Measurements from ENCODE around the gene PRDM10. TPM values are rescaled to one million over a fixed set of nuclear protein-coding genes. Genes with fewer than 3 reads are reported as not detected.

The PRDM10 gene
- total and polyA plus RNA-seq, 2 donors (not counting 1 experiment from before 2014, with no cell fraction given): 2.5 to 2.9 TPM

DNA sequence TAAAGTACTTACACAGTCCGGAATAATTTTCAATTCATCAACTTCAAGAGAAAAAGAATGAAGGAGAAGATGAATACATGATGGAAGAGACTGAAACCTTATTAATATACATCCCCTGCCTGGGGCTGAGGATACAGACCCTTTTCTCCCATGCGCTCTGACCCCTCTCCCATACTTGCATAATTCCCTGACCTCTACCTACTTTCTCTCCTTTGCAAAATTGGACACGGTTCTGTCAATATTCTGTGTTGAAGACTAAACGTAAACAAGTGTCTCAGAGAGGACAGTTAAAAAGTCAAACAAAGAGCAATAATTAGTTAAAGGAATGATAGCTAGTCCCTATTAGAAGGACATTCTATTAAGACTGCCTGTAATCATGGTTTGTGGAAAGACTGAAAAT, 7.5 kb downstream of the PRDM10 start:
- Histone ChIP-seq H3K4me1 (ENCODE audit: control insufficient read depth, extremely low read depth, insufficient read depth, low read length) (no peaks in the 10 kb centered on the region), H3K79me2 (ENCODE audit: control insufficient read depth, insufficient read depth, low read length) (peaks cover 6% of the 10 kb centered on the region), H3K9me3 (ENCODE audit: control insufficient read depth, insufficient read depth, low read depth, low read length) (no peaks in the 10 kb centered on the region), H3K4me3 (replicated peaks in 1 of 4; ENCODE audit: control extremely low read depth in 1 of 4, insufficient read depth in 1 of 4, low read depth in 3 of 4, low read length in 4 of 4) (no peak overlapping the region), H3K27ac (ENCODE audit: insufficient read depth, low read length) (no peak overlapping the region), H3K36me3 (ENCODE audit: control insufficient read depth, insufficient read depth, low read length) (no peaks in the 10 kb centered on the region), H2AFZ (ENCODE audit: low read length) (no peak overlapping the region), H3K9ac (ENCODE audit: insufficient read depth, low read length) (no peak overlapping the region), H4K20me1 (ENCODE audit: control insufficient read depth, extremely low read depth, insufficient read depth, low read length) (no peaks in the 10 kb centered on the region), H3K27me3 (ENCODE audit: control insufficient read depth, insufficient read depth, low read length) (no peaks in the 10 kb centered on the region), H3K4me2 (ENCODE audit: extremely low read depth, insufficient read depth, low read length) (no peak overlapping the region)
- no peak for DNase-seq (ENCODE audit: low read depth in 2 of 2)
- TF ChIP-seq EZH2 (IDR thresholded peaks at IDR 0.05; ENCODE audit: low read length, missing control alignments): no peak
- TF ChIP-seq, protein P1, sequence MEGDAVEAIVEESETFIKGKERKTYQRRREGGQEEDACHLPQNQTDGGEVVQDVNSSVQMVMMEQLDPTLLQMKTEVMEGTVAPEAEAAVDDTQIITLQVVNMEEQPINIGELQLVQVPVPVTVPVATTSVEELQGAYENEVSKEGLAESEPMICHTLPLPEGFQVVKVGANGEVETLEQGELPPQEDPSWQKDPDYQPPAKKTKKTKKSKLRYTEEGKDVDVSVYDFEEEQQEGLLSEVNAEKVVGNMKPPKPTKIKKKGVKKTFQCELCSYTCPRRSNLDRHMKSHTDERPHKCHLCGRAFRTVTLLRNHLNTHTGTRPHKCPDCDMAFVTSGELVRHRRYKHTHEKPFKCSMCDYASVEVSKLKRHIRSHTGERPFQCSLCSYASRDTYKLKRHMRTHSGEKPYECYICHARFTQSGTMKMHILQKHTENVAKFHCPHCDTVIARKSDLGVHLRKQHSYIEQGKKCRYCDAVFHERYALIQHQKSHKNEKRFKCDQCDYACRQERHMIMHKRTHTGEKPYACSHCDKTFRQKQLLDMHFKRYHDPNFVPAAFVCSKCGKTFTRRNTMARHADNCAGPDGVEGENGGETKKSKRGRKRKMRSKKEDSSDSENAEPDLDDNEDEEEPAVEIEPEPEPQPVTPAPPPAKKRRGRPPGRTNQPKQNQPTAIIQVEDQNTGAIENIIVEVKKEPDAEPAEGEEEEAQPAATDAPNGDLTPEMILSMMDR (conservative IDR thresholded peaks at IDR 0.05 in 1 of 2, IDR thresholded peaks at IDR 0.05 in 1 of 2; ENCODE audit: low read depth in 1 of 2, low read length in 2 of 2): no peak

DNA sequence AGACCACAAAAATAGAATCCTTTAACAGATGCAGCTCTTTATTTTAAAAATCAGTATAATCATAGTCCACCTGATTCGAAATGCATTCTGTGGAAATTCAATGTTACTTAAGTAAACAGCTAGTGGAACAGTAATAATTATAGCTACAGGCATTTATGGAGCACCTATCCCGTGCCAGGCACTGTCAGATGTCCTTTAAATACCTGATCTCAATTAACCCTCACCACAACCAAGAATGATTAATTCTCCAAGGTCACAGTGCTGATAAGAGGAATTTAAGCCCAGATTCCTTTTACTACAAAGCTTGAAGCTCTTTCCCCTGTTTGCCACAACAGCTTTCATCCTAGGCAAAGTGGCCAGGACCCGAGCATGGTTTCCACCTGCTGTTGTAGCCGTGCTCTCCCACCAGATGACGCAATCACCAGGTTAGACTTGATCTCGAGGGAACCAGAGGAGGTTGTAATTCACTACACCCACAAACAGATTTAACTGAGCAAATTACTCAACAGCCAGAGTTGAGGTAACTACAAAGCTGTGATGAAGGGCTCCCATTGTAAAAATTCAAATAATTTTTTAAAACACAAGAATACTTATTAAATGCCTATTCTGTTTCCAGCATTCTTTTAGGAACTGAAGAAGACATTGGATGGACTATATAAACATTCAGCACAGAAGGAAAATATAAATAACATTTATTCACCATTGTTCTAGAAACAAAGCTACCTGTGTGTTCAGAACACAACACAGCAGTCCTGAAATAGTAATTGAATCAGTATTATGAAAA, 10.3 kb downstream of the PRDM10 start:
- Histone ChIP-seq H4K20me1 (ENCODE audit: control insufficient read depth, extremely low read depth, insufficient read depth, low read length) (no peaks in the 10 kb centered on the region), H3K9me3 (ENCODE audit: control insufficient read depth, insufficient read depth, low read depth, low read length) (no peaks in the 10 kb centered on the region)

DNA sequence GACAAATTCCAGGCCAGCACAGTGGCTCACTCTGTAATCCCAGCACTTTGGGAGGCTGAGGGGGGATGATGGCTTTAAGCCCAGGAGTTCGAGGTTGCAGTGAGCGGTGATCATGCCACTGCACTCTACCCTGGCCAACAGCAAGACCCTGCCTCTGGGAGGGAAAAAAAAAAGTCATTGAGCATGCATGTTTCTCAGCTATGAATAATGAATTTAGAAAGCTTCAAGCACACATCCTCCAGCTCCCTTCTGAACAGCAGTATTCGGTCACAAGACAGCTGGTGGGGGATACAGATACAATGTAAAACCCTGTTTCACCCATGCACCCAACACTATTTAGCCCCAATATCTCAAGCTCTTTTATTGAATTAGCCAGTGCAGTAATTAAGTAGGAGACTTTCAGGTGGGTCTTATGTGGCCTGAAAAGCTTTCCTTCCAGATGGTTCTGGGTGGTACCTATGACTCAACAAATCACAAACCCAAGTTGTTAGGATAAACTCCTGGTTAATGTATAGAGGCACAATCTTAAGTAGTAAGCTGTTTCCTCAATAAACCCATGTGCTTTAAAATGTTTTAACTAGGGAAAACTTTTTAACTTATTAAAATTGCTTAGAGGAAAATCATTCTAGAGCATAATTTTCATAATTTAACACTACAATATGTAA, 13.4 kb downstream of the PRDM10 start:
- Histone ChIP-seq H2AFZ (ENCODE audit: low read length) (no peak overlapping the region), H4K20me1 (ENCODE audit: control insufficient read depth, extremely low read depth, insufficient read depth, low read length) (no peaks in the 10 kb centered on the region)
- DNase-seq (ENCODE audit: low read depth in 2 of 2): peak in 1 of 2 donors; percentile 13

More for the DNA sequence above, 10.3 kb downstream of the PRDM10 start:
- Histone ChIP-seq H3K79me2 (ENCODE audit: control insufficient read depth, insufficient read depth, low read length) (no peaks in the 10 kb centered on the region), H3K4me3 (replicated peaks in 1 of 4; ENCODE audit: control extremely low read depth in 1 of 4, insufficient read depth in 1 of 4, low read depth in 3 of 4, low read length in 4 of 4) (no peak overlapping the region), H3K4me2 (ENCODE audit: extremely low read depth, insufficient read depth, low read length) (no peak overlapping the region), H2AFZ (ENCODE audit: low read length) (no peak overlapping the region), H3K27me3 (ENCODE audit: control insufficient read depth, insufficient read depth, low read length) (no peaks in the 10 kb centered on the region), H3K36me3 (ENCODE audit: control insufficient read depth, insufficient read depth, low read length) (no peaks in the 10 kb centered on the region), H3K9ac (ENCODE audit: insufficient read depth, low read length) (no peak overlapping the region), H3K4me1 (ENCODE audit: control insufficient read depth, extremely low read depth, insufficient read depth, low read length) (no peaks in the 10 kb centered on the region), H3K27ac (ENCODE audit: insufficient read depth, low read length) (no peak overlapping the region)
- DNase-seq (ENCODE audit: low read depth in 2 of 2): peak; percentile 8 to 46
- no peak for TF ChIP-seq EZH2 (IDR thresholded peaks at IDR 0.05; ENCODE audit: low read length, missing control alignments)
- TF ChIP-seq, protein P1 (conservative IDR thresholded peaks at IDR 0.05 in 1 of 2, IDR thresholded peaks at IDR 0.05 in 1 of 2; ENCODE audit: low read depth in 1 of 2, low read length in 2 of 2): no peak

More for the DNA sequence above, 13.4 kb downstream of the PRDM10 start:
- no peaks in the 10 kb centered on the region for H3K27me3 ChIP-seq (ENCODE audit: control insufficient read depth, insufficient read depth, low read length)
- H3K36me3 ChIP-seq (ENCODE audit: control insufficient read depth, insufficient read depth, low read length): no peaks in the 10 kb centered on the region
- H3K4me1 ChIP-seq (ENCODE audit: control insufficient read depth, extremely low read depth, insufficient read depth, low read length): no peaks in the 10 kb centered on the region
- TF ChIP-seq, protein P1 (conservative IDR thresholded peaks at IDR 0.05 in 1 of 2, IDR thresholded peaks at IDR 0.05 in 1 of 2; ENCODE audit: low read depth in 1 of 2, low read length in 2 of 2): no peak
- no peak for TF ChIP-seq EZH2 (IDR thresholded peaks at IDR 0.05; ENCODE audit: low read length, missing control alignments)
- H3K9me3 ChIP-seq (ENCODE audit: control insufficient read depth, insufficient read depth, low read depth, low read length): no peaks in the 10 kb centered on the region
- no peaks in the 10 kb centered on the region for H3K79me2 ChIP-seq (ENCODE audit: control insufficient read depth, insufficient read depth, low read length)
- H3K27ac ChIP-seq (ENCODE audit: insufficient read depth, low read length): no peak overlapping the region
- no peak overlapping the region for H3K4me2 ChIP-seq (ENCODE audit: extremely low read depth, insufficient read depth, low read length)
- no peak overlapping the region for H3K4me3 ChIP-seq (replicated peaks in 1 of 4; ENCODE audit: control extremely low read depth in 1 of 4, insufficient read depth in 1 of 4, low read depth in 3 of 4, low read length in 4 of 4)
- no peak overlapping the region for H3K9ac ChIP-seq (ENCODE audit: insufficient read depth, low read length)

Measured in fibroblast of lung (primary cell).